Measurements from ENCODE around the gene CACNA1H. TPM values are rescaled to one million over a fixed set of nuclear protein-coding genes. Genes with fewer than 3 reads are reported as not detected.

The CACNA1H gene
- total RNA-seq, 1 experiment from 2014 or later: 24.8 TPM

DNA sequence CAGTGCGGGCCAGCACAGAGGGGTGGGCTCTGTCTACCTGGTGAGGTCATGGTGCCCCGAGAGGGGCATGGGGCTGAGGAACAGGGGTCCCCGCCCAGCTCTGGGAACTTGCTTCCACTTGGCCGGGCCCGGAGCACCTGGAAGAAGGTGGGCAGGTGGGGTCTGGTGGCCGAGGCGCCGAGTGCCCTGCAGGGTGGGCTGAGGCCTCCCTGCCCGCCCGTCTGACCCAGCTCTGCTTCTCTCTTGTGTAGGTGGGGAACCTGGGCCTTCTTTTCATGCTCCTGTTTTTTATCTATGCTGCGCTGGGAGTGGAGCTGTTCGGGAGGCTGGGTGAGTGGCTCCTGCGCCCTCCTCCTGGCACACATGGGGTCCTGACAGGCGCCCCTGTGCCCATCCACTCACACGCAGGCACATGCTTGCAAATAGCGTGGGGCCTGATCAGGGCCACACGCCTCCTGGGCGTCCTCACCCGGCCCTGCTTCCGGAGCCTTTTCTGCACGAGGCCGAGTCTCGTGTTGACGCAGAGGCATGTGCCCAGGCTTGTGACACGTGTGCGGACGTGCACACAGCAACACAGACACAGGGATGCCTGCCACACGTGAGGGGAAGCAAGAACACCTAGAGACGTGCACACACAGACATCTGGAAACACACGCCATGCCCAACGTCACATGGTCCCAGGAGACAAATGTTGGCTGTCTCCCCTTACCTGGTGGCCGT is 63.9 kb downstream of the CACNA1H start:
- Histone ChIP-seq H3K36me3 (replicated peaks; ENCODE audit: control insufficient read depth, insufficient read depth, low read length) (peaks cover 2% of the 10 kb centered on the region), H3K4me3 (ENCODE audit: insufficient read depth, low read depth, low read length) (no peak overlapping the region), H3K27me3 (ENCODE audit: control insufficient read depth, insufficient read depth, low read length) (no peaks in the 10 kb centered on the region)
- DNase-seq: peak; percentile 65

DNA sequence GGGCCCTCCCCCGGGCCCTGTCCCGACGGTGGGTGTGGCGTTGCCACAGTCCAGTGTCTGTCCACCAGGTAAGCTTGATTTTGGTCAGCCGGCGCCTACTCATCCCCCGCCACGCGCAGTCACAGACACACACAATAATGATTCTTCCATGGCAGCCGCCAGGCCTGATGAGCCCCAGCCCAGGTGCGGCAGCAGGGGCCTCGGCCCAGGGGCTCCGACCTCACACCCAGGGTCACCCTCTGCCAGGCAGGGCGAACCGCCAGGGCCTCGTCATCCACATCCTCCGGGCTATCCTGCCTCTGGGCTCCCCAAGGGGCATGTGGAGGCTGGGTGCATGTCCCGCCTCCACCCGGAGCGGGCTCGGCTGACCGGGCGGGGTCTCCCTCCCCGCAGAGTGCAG is 64.6 kb downstream of the CACNA1H start:
- Histone ChIP-seq H3K4me3 (ENCODE audit: insufficient read depth, low read depth, low read length) (no peak overlapping the region), H3K27me3 (ENCODE audit: control insufficient read depth, insufficient read depth, low read length) (no peaks in the 10 kb centered on the region), H3K36me3 (replicated peaks; ENCODE audit: control insufficient read depth, insufficient read depth, low read length) (peaks cover 2% of the 10 kb centered on the region)
- DNase-seq: no peak

DNA sequence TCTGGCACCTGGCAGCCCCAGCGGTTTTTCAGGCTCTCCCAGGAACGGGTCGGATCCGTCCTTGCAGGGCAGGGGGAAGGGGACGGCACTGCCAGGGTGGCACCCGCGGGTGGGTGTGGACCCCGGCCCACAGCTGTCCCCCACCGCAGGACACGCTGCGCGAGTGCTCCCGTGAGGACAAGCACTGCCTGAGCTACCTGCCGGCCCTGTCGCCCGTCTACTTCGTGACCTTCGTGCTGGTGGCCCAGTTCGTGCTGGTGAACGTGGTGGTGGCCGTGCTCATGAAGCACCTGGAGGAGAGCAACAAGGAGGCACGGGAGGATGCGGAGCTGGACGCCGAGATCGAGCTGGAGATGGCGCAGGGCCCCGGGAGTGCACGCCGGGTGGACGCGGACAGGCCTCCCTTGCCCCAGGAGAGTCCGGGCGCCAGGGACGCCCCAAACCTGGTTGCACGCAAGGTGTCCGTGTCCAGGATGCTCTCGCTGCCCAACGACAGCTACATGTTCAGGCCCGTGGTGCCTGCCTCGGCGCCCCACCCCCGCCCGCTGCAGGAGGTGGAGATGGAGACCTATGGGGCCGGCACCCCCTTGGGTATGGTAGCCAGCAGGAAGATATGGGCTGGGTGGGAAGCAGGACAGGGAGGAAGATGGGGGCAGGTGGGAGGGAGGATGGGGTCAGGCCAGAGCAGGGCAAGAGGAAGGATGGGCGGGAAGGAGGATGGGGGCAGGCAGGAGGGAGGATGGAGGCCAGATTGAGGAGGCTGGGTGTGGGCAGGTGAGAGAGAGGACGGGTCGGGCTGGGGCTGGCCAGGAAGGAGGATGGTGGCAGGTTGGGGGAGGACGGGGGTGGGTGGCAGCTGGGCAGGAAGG is 65.4 kb downstream of the CACNA1H start:
- Histone ChIP-seq H3K27me3 (ENCODE audit: control insufficient read depth, insufficient read depth, low read length) (no peaks in the 10 kb centered on the region), H3K4me3 (ENCODE audit: insufficient read depth, low read depth, low read length) (no peak overlapping the region), H3K36me3 (replicated peaks; ENCODE audit: control insufficient read depth, insufficient read depth, low read length) (peaks cover 2% of the 10 kb centered on the region)
- DNase-seq: no peak

DNA sequence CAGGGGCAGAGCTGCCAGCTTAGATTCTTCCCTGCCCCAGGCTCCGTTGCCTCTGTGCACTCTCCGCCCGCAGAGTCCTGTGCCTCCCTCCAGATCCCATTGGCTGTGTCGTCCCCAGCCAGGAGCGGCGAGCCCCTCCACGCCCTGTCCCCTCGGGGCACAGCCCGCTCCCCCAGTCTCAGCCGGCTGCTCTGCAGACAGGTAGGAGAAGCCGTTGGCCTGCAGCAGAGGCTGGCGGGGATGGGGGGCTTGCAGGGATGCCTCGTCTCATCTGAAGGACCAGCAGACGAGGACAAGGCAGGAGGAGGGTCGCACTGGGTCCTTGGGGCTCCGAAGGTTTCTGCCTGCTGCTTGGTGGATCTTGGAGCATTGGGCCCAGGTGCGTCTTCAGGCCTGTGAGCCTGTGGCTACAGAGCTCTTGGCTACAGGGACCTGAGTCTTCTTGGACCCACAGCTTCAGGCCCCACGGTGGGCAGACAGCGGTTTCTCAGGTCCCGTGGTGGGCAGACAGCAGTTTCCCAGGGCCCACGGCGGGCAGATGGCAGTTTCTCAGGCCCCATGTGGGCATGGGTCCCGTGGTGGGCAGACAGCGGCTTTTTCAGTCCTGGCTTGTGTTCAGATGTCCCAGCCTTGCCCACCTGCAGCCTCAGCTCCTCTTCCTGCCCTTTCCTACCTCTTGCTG is 66.2 kb downstream of the CACNA1H start:
- H3K27me3 ChIP-seq (ENCODE audit: control insufficient read depth, insufficient read depth, low read length): no peaks in the 10 kb centered on the region
- H3K36me3 ChIP-seq (replicated peaks; ENCODE audit: control insufficient read depth, insufficient read depth, low read length): peaks cover 2% of the 10 kb centered on the region
- no peak for DNase-seq
- no peak overlapping the region for H3K4me3 ChIP-seq (ENCODE audit: insufficient read depth, low read depth, low read length)

DNA sequence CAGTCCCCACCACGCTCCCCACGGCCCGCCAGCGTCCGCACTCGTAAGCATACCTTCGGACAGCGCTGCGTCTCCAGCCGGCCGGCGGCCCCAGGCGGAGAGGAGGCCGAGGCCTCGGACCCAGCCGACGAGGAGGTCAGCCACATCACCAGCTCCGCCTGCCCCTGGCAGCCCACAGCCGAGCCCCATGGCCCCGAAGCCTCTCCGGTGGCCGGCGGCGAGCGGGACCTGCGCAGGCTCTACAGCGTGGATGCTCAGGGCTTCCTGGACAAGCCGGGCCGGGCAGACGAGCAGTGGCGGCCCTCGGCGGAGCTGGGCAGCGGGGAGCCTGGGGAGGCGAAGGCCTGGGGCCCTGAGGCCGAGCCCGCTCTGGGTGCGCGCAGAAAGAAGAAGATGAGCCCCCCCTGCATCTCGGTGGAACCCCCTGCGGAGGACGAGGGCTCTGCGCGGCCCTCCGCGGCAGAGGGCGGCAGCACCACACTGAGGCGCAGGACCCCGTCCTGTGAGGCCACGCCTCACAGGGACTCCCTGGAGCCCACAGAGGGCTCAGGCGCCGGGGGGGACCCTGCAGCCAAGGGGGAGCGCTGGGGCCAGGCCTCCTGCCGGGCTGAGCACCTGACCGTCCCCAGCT is 67.3 kb downstream of the CACNA1H start:
- Histone ChIP-seq H3K36me3 (replicated peaks; ENCODE audit: control insufficient read depth, insufficient read depth, low read length) (peaks cover 2% of the 10 kb centered on the region), H3K27me3 (ENCODE audit: control insufficient read depth, insufficient read depth, low read length) (no peaks in the 10 kb centered on the region), H3K4me3 (ENCODE audit: insufficient read depth, low read depth, low read length) (no peak overlapping the region)
- DNase-seq: no peak

DNA sequence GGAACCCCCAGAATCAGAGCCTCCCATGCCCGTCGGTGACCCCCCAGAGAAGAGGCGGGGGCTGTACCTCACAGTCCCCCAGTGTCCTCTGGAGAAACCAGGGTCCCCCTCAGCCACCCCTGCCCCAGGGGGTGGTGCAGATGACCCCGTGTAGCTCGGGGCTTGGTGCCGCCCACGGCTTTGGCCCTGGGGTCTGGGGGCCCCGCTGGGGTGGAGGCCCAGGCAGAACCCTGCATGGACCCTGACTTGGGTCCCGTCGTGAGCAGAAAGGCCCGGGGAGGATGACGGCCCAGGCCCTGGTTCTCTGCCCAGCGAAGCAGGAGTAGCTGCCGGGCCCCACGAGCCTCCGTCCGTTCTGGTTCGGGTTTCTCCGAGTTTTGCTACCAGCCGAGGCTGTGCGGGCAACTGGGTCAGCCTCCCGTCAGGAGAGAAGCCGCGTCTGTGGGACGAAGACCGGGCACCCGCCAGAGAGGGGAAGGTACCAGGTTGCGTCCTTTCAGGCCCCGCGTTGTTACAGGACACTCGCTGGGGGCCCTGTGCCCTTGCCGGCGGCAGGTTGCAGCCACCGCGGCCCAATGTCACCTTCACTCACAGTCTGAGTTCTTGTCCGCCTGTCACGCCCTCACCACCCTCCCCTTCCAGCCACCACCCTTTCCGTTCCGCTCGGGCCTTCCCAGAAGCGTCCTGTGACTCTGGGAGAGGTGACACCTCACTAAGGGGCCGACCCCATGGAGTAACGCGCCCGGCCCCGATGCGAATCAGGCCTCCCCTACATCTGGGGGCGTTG is 68.1 kb downstream of the CACNA1H start:
- DNase-seq: no peak
- Histone ChIP-seq H3K36me3 (replicated peaks; ENCODE audit: control insufficient read depth, insufficient read depth, low read length) (peaks cover 2% of the 10 kb centered on the region), H3K4me3 (ENCODE audit: insufficient read depth, low read depth, low read length) (no peak overlapping the region), H3K27me3 (ENCODE audit: control insufficient read depth, insufficient read depth, low read length) (no peaks in the 10 kb centered on the region)

DNA sequence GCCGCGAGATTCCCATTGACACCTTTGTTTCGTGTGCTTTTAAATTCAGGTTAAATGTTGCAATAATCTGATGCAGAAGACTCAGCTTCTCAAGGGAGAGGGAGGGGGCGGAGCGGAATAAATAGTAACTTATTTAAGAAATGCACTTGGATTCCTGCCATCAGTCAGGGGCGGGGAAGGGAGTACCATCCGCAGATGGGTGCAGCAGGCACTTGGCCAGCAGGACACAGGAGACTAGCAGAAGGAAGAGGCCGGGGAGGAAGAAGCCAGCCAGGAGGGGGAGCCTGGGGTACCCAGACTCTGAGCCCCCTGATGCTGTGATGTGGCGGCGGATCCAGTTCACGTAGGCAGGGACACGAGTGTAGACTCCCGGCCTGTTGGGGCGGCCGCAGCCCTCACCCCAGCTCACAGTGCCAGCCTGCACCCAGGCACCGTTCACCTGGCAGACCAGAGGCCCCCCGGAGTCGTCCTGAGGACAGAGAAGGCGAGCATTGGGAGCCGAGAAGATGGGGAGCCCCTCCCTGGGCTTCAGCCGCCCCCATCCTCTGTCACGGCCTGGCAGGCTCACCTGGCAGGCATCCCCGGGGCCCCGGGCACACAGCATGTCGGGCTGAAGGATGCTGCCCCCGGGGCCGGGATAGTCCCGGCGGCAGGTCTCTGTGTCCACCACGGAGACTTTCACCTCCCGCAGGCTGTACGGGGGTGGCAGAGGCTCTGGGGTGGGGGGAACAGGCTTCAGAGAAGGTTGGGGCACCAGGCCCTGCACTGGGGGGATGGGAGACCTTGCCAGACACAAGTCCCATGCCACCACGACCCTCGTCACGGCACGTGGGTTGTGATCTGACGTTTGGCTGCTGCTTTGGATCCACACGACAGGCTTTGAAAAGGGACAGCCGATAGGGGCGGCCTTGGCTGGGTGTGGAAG is 69.0 kb downstream of the CACNA1H start:
- DNase-seq: no peak
- Histone ChIP-seq H3K27me3 (ENCODE audit: control insufficient read depth, insufficient read depth, low read length) (no peaks in the 10 kb centered on the region), H3K36me3 (replicated peaks; ENCODE audit: control insufficient read depth, insufficient read depth, low read length) (peaks cover 2% of the 10 kb centered on the region), H3K4me3 (ENCODE audit: insufficient read depth, low read depth, low read length) (no peak overlapping the region)

DNA sequence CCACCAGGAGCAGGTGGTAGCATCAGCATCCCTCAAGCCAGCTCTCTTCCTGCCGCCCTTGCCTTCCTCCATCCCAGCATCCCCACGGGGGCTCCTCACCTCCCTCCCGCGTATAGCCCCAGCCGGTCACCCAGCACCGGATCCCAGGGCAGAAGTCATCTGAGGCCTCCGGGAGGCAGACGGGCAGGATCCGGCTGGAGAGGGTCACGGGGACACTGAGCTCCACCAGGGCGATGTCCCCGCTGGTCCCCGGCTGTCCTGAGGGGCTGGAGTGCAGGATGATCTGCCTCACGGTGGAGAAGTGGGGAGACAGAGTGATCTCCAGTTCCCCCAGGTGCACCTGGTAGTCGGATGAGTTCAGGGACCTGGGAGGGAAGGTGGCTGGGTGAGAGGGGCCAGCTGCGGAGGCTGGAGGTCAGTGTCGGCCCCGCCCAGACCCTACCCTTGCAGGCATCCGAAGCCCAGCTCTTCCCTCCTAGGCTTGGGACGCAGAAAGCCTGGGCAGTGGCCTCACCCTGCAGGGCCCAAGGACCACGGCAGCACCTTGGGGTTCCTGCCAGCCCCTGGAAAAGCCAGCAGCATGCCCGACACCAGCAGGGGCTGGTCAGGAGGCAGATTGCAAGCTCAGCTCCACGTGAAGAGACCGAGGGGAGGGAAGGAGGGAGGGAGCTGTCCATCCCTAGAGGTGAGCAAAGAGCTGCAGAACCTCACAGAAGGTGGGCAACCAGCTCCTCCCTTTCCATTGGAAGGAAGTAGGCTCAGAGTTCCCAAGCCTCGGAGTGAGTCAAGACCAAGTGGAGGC is 69.8 kb downstream of the CACNA1H start:
- Histone ChIP-seq H3K4me3 (ENCODE audit: insufficient read depth, low read depth, low read length) (no peak overlapping the region), H3K36me3 (replicated peaks; ENCODE audit: control insufficient read depth, insufficient read depth, low read length) (no peaks in the 10 kb centered on the region; the same call in 1 of the 2 replicates), H3K27me3 (ENCODE audit: control insufficient read depth, insufficient read depth, low read length) (no peaks in the 10 kb centered on the region)
- no peak for DNase-seq

DNA sequence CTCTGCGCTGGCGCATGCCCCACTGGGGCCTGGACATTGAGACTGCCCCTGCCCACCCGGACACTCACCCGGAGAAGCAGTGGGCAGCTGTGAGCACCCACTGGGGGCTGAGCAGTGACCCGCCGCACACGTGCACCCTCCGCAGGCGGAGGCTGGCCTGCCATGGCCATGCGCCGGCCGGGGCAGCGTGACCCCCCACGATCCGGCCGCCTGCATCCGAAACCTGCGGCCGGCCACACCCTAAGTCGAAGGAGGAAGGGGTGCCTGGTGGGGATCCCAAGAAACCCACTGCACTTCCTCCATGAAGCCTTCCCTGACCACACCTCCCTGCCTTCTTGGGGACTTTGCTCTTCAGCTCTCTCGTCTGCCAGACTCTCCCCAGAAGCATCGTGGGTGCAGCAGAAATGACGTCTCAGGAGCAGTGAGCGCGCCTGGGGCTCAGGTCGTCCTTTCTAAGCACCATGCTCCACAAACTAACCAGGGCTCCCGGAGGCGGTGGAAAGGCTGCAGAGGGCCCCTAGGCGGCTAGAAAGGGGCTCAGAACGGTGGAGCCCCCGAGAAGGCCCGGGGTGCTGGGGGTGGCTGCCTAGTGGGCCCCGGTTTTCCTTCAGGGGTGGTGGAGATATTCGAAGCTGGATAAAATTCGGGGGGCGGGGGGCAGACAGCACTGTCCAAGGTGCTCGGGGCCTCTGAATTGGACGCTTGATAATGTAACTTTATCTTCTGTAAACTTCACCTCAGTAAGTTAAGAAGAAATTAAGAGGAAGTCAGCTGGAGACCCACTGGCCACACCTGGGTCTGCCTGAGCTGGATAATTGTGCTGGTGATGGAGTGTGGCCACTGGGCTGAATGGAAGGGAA is 70.7 kb downstream of the CACNA1H start:
- Histone ChIP-seq H3K4me3 (ENCODE audit: insufficient read depth, low read depth, low read length) (no peak overlapping the region), H3K36me3 (replicated peaks; ENCODE audit: control insufficient read depth, insufficient read depth, low read length) (no peaks in the 10 kb centered on the region; the same call in 1 of the 2 replicates), H3K27me3 (ENCODE audit: control insufficient read depth, insufficient read depth, low read length) (no peaks in the 10 kb centered on the region)
- DNase-seq: no peak

DNA sequence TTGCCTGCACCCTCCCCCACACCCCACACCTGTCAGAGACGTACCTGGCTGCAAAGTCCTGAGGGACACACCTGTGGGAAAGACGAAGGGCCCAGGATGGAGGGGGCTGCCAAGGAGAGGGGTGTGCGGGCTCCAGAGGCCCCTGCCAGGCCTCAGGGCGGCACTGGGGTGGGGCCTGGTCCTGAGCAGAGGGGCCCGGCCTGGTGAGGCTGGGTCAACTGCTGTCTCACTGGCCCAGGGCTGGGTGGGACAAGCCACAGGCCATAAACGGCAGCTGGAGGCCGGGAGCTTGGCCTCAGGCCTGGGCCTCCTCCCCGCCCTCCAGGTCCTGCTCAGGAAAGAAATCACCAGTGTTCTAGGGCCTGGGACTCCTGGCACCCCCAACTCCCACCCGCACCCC is 71.7 kb downstream of the CACNA1H start:
- H3K4me3 ChIP-seq (ENCODE audit: insufficient read depth, low read depth, low read length): no peak overlapping the region

DNA sequence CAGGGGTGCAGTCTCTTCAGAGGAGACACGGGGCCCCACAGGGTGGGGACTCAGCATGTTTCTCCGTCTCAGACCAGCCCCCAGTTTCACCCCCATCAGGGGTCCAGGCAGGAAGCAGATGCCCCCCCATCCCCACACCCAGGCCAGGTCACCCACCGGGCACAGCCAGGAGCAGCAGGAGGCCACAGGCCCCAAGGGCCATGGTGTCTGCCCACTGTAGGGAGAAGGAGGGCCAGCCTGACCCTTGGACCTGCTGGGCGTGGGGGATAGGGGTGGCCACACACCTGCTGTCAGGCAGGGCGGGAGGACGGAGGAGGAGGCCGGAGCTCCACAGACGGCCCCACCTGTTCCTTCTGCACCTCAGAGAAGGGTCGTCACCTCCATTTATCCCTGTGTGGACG is 72.1 kb downstream of the CACNA1H start, which contains the start of gene TPSG1:
Gene TPSG1, minus strand, starts transcription at position 218 of the 401 bp plus-strand sequence. Its CDS starts 16 bp downstream, at position 202.
- H3K36me3 ChIP-seq (replicated peaks; ENCODE audit: control insufficient read depth, insufficient read depth, low read length): no peaks in the 10 kb centered on the region
- DNase-seq: no peak
- no peaks in the 10 kb centered on the region for H3K27me3 ChIP-seq (ENCODE audit: control insufficient read depth, insufficient read depth, low read length)
- no peak within 1 kb of the TSS for H3K4me3 ChIP-seq (ENCODE audit: insufficient read depth, low read depth, low read length)

More for the DNA sequence above, 71.7 kb downstream of the CACNA1H start:
- Histone ChIP-seq H3K27me3 (ENCODE audit: control insufficient read depth, insufficient read depth, low read length) (no peaks in the 10 kb centered on the region), H3K36me3 (replicated peaks; ENCODE audit: control insufficient read depth, insufficient read depth, low read length) (no peaks in the 10 kb centered on the region; the same call in 1 of the 2 replicates)
- no peak for DNase-seq

Measured in H7 (cell line).